ENCODE data around the gene HSCB. TPM values are rescaled to one million over a fixed set of nuclear protein-coding genes. Genes with fewer than 3 reads are reported as not detected.

HSCB gene
- total and polyA plus RNA-seq, 4 donors: 12.2 to 22.1 (median 15.1) TPM

GRCh38 chr22:28714043-28714628 is 27.7 kb upstream of the HSCB start:
- TF ChIP-seq FOXA2 (IDR thresholded peaks at IDR 0.05) (no peak), EGR1 (IDR thresholded peaks at IDR 0.05; ENCODE audit: low read depth in 2 of 2) (no peak), CTCF (IDR thresholded peaks at IDR 0.05; ENCODE audit: low read depth, low read length, missing input control) (no peak), NR2F2 (IDR thresholded peaks at IDR 0.05) (no peak), SP1 (IDR thresholded peaks at IDR 0.05) (no peak), RAD21 (IDR thresholded peaks at IDR 0.05) (no peak), FOXA1 (IDR thresholded peaks at IDR 0.05) (no peak), GABPA (IDR thresholded peaks at IDR 0.05 in 1 of 2, conservative IDR thresholded peaks at IDR 0.05 in 1 of 2) (no peak), HNF4A (conservative IDR thresholded peaks at IDR 0.05) (no peak)
- TF ChIP-seq, protein P1, sequence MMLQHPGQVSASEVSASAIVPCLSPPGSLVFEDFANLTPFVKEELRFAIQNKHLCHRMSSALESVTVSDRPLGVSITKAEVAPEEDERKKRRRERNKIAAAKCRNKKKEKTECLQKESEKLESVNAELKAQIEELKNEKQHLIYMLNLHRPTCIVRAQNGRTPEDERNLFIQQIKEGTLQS (IDR thresholded peaks at IDR 0.05): no peak
- Histone ChIP-seq H3K27ac (ENCODE audit: low read depth in 1 of 2, low read length in 2 of 2) (no peak overlapping the region), H3K4me3 (ENCODE audit: low read depth in 1 of 3, low read length in 3 of 3) (no peak overlapping the region), H3K36me3 (ENCODE audit: control insufficient read depth in 4 of 4, insufficient read depth in 3 of 4, low read depth in 1 of 4, low read length in 3 of 4) (no peaks in the 10 kb centered on the region), H3K9me3 (ENCODE audit: control insufficient read depth in 4 of 4, low read length in 3 of 4) (no peaks in the 10 kb centered on the region), H3K9ac (ENCODE audit: low read depth in 1 of 2, low read length in 2 of 2) (no peak overlapping the region), H3K4me1 (ENCODE audit: control insufficient read depth in 4 of 4, insufficient read depth in 4 of 4, low read length in 3 of 4) (peaks cover 0 to 21% (median 12%) of the 10 kb centered on the region in 4 donors), H3K27me3 (ENCODE audit: control insufficient read depth in 4 of 4, insufficient read depth in 4 of 4, low read length in 3 of 4) (no peaks in the 10 kb centered on the region)
- no peak for DNase-seq (ENCODE audit: low spot score)
- WGBS: 93% methylated on average over 2 of the region's 2 CpGs

- Histone ChIP-seq H3K36me3 (ENCODE audit: control insufficient read depth in 4 of 4, insufficient read depth in 3 of 4, low read depth in 1 of 4, low read length in 3 of 4) (no peaks in the 10 kb centered on the region), H3K27me3 (ENCODE audit: control insufficient read depth in 4 of 4, insufficient read depth in 4 of 4, low read length in 3 of 4) (no peaks in the 10 kb centered on the region), H3K9ac (ENCODE audit: low read depth in 1 of 2, low read length in 2 of 2) (no peak overlapping the region), H3K9me3 (ENCODE audit: control insufficient read depth in 4 of 4, low read length in 3 of 4) (no peaks in the 10 kb centered on the region), H3K4me1 (ENCODE audit: control insufficient read depth in 4 of 4, insufficient read depth in 4 of 4, low read length in 3 of 4) (peaks cover 0 to 19% (median 12%) of the 10 kb centered on the region in 4 donors), H3K27ac (ENCODE audit: low read depth in 1 of 2, low read length in 2 of 2) (no peak overlapping the region), H3K4me3 (ENCODE audit: low read depth in 1 of 3, low read length in 3 of 3) (no peak overlapping the region)
- 97% methylated on average over 7 of the region's 7 CpGs for WGBS
- no peak for TF ChIP-seq ZBTB33 (IDR thresholded peaks at IDR 0.05)
- TF ChIP-seq HNF4A (conservative IDR thresholded peaks at IDR 0.05): no peak
- TF ChIP-seq NR2F2 (IDR thresholded peaks at IDR 0.05): no peak
- no peak for TF ChIP-seq TAF1 (conservative IDR thresholded peaks at IDR 0.05)
- TF ChIP-seq, protein P1 (IDR thresholded peaks at IDR 0.05): no peak
- TF ChIP-seq REST (IDR thresholded peaks at IDR 0.05): no peak
- no peak for TF ChIP-seq JUND (IDR thresholded peaks at IDR 0.05)
- TF ChIP-seq MAX (IDR thresholded peaks at IDR 0.05): no peak
- TF ChIP-seq FOXA1 (IDR thresholded peaks at IDR 0.05): no peak
- TF ChIP-seq RXRA (IDR thresholded peaks at IDR 0.05): no peak
- TF ChIP-seq GABPA (IDR thresholded peaks at IDR 0.05 in 1 of 2, conservative IDR thresholded peaks at IDR 0.05 in 1 of 2): no peak
- no peak for TF ChIP-seq YY1 (IDR thresholded peaks at IDR 0.05)
- TF ChIP-seq CTCF (IDR thresholded peaks at IDR 0.05; ENCODE audit: low read depth, low read length, missing input control): no peak
- TF ChIP-seq HNF4G (IDR thresholded peaks at IDR 0.05): no peak
- TF ChIP-seq EGR1 (IDR thresholded peaks at IDR 0.05; ENCODE audit: low read depth in 2 of 2): no peak
- TF ChIP-seq FOXA2 (IDR thresholded peaks at IDR 0.05): no peak
- no peak for DNase-seq (ENCODE audit: low spot score)
Observed at GRCh38 chr22:28715611-28716010, 26.2 kb upstream of the HSCB start.
